Type B pancreatic cell (in vitro differentiated cells): ENCODE measurements around the gene UGGT1. TPM values are rescaled to one million over a fixed set of nuclear protein-coding genes. Genes with fewer than 3 reads are reported as not detected.
A peak's percentile ranks its signal among the peaks of the same experiment; 100 is the strongest.

Experiments
- DNase-seq: peaks from one replicate; pipeline ENCODE4 v3.0.0; 2021; ENCODE audit warnings: mixed read lengths; ENCODE audit not compliant: unreplicated experiment; ENCODE audit errors: extremely low spot score
- H3K27ac Mint-ChIP-seq: 2 replicates; pipeline ENCODE4 v1.8.0; 2021; ENCODE audit warnings: mild to moderate bottlenecking, mixed read lengths
- H3K27me3 Mint-ChIP-seq: 2 replicates; pipeline ENCODE4 v1.8.0; 2021; ENCODE audit warnings: mixed read lengths
- H3K36me3 Mint-ChIP-seq: 2 replicates; pipeline ENCODE4 v1.8.0; 2021; ENCODE audit warnings: mixed read lengths
- H3K4me1 Mint-ChIP-seq: one replicate; pipeline ENCODE4 v1.8.0; 2021; ENCODE audit warnings: mixed read lengths; ENCODE audit not compliant: unreplicated experiment
- H3K4me3 Mint-ChIP-seq: 2 replicates; pipeline ENCODE4 v1.8.0; 2021; ENCODE audit warnings: mild to moderate bottlenecking, mixed read lengths
- H3K9me3 Mint-ChIP-seq: 2 replicates; pipeline ENCODE4 v1.8.0; 2021; ENCODE audit warnings: mixed read lengths
- total RNA-seq: library from RNA; stranded (reverse); gene quantifications from 2 replicates; pipeline ENCODE4 v1.2.1, GENCODE V29; 2021; ENCODE audit warnings: low replicate concordance
- TF ChIP-seq, protein P1 (sequence below): fragments of 200-600 bp; sonication (generic); conservative IDR thresholded peaks from 2 replicates; pipeline ENCODE4 v1.5.0; 2021; ENCODE audit warnings: antibody characterized with exemption, mild to moderate bottlenecking

The UGGT1 gene
- total RNA-seq, 1 donor from 2014 or later = 51.1 TPM

DNA sequence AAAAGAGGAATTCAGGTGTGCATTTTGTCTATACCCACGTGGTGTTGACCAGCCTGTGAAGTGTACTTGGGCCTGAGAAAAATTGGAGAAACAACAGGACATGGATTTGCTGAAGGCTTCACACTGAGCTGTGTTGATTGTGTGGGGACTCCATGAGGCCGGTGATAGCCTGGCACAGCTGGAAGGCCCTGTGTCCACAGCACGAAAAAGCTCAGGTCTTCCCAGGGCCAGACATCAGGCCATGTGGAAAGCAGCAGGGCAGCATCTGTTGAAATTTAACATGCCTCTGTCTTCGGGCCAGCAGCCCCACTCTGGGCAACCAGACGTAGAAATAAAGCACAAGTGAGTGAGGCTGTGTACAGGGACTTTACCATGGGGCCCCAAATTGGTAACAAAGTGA lies 143.6 kb downstream of the UGGT1 start:
- H3K4me1 Mint-ChIP-seq = peaks cover 7% of the 10 kb centered on the region
- H3K27me3 Mint-ChIP-seq = peaks cover 7% of the 10 kb centered on the region
- TF ChIP-seq, protein P1, sequence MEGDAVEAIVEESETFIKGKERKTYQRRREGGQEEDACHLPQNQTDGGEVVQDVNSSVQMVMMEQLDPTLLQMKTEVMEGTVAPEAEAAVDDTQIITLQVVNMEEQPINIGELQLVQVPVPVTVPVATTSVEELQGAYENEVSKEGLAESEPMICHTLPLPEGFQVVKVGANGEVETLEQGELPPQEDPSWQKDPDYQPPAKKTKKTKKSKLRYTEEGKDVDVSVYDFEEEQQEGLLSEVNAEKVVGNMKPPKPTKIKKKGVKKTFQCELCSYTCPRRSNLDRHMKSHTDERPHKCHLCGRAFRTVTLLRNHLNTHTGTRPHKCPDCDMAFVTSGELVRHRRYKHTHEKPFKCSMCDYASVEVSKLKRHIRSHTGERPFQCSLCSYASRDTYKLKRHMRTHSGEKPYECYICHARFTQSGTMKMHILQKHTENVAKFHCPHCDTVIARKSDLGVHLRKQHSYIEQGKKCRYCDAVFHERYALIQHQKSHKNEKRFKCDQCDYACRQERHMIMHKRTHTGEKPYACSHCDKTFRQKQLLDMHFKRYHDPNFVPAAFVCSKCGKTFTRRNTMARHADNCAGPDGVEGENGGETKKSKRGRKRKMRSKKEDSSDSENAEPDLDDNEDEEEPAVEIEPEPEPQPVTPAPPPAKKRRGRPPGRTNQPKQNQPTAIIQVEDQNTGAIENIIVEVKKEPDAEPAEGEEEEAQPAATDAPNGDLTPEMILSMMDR = no peak
- H3K9me3 Mint-ChIP-seq = no peaks in the 10 kb centered on the region
- no peak overlapping the region for H3K27ac Mint-ChIP-seq
- H3K36me3 Mint-ChIP-seq = no peaks in the 10 kb centered on the region
- peak overlapping the region; percentile 49 for H3K4me3 Mint-ChIP-seq
- no peak for DNase-seq

DNA sequence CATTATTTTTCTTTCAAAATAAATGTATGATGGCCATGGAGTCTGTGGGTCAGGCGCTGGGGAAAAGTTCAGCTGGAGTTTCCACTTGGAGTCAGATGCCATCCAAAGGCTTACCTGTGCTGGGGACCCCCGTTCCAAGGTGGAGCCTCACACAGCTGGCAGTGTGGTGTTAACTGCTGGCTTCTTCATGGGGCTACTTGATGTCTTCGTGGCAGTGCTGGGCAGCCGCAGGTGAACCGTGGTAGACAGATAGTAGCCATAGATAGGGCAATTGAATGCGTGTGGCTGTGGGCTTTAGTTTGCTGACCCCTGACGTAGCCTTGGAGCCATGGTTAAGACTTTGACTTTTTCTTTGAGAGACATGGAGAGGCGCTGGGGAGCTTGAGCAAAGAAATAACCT lies 144.6 kb downstream of the UGGT1 start:
- Mint-ChIP-seq H3K9me3 (no peaks in the 10 kb centered on the region), H3K27ac (no peak overlapping the region), H3K36me3 (no peaks in the 10 kb centered on the region), H3K4me1 (peaks cover 7% of the 10 kb centered on the region), H3K27me3 (peaks cover 7% of the 10 kb centered on the region), H3K4me3 (no peak overlapping the region)
- TF ChIP-seq, protein P1 = no peak
- no peak for DNase-seq

DNA sequence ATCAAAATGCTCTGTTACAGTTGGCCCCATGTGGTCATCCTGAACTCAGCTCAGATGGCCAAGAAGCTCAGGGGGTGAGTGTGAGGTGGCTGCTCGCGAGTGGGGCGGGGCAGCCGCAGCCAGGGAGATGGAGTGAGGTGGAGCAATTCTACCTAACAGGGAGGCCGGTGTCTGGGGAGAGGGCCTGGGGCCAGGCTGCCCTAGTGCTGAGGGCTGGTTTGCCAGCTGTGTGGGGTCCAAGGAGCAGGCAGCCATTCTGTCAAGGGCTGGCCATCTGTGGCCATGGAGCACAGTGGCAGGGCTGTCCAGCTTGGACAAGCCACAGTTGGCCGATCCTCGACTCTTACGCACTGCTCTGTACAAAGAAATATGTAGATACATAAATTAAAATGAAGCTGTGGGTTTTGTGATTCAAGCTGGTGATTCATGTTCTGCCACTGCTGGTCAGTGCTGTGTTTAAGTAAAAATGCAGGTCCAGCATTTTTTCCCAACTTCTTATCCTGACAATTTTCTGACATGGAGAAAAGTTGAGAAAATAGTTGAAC lies 145.6 kb downstream of the UGGT1 start:
- Mint-ChIP-seq H3K4me1 (peaks cover 7% of the 10 kb centered on the region), H3K27me3 (peaks cover 3% of the 10 kb centered on the region), H3K9me3 (no peaks in the 10 kb centered on the region), H3K4me3 (no peak overlapping the region), H3K36me3 (no peaks in the 10 kb centered on the region), H3K27ac (no peak overlapping the region)
- no peak for DNase-seq
- TF ChIP-seq, protein P1 = no peak

DNA sequence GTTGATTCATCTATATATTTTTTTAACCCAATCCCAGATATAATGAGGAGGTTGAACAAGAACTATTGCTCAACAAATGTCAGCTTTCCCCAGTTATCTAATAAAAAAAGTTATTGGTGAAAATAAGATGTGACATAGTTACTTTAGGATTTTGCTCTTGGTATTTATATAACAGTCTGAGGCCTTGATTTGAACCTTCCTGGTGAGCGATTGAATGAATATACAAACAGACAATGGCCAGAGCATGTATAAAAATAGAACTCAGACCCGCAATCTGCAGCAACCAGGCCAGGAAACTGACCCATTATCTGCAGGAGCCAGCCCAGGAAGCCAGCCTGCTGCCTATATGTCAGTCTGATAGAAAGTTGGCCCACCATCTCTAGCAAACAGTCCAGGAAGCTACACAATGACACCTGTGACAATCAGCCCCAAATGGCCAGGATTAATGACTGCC lies 146.1 kb downstream of the UGGT1 start:
- TF ChIP-seq, protein P1 = no peak
- peaks cover 7% of the 10 kb centered on the region for H3K4me1 Mint-ChIP-seq
- DNase-seq = no peak
- no peaks in the 10 kb centered on the region for H3K9me3 Mint-ChIP-seq
- peaks cover 3% of the 10 kb centered on the region for H3K27me3 Mint-ChIP-seq
- H3K36me3 Mint-ChIP-seq = no peaks in the 10 kb centered on the region
- H3K27ac Mint-ChIP-seq = no peak overlapping the region
- no peak overlapping the region for H3K4me3 Mint-ChIP-seq

DNA sequence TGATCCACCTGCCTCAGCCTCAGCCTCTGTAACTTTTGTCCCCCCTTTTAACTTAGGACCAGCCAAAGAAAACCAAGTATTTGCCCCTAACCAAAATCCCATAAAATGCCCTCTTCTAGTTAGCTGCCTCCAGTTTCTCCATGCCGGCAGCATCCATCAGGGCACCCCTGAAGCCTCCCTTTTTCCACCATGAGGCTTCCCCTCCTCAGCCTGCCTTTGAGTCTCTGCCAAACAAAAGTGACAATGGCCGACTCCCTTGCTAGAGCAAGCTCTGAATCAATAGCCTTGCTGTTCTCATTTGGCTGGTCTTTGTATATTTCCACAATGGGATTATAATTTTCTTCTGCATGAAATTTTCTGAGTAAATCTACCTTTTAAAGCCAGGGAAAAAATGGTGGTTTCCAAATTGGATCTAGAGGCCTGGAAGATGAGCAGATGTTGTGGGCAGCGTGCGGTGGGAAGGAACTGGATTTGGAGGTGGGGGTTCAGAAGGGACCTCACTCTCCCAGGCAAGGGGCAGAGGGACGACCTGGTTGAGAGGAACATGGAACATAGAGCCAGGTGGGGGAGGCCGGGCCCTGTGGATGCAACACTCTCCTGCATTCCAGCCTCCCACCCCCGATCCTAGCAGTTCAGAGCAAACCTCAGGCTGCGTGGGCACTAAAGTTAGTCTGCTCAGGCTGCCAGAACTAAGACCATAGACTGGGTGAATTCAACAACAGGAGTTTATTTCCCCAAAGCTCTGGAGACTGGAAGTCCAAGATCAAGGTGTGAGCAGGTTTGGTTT lies 147.1 kb downstream of the UGGT1 start:
- H3K4me3 Mint-ChIP-seq = no peak overlapping the region
- H3K9me3 Mint-ChIP-seq = no peaks in the 10 kb centered on the region
- no peaks in the 10 kb centered on the region for H3K36me3 Mint-ChIP-seq
- H3K27ac Mint-ChIP-seq = no peak overlapping the region
- H3K27me3 Mint-ChIP-seq = peaks cover 3% of the 10 kb centered on the region
- TF ChIP-seq, protein P1 = no peak
- peaks cover 7% of the 10 kb centered on the region for H3K4me1 Mint-ChIP-seq
- DNase-seq = no peak
